ENCODE results near the gene KCNQ1.

KCNQ1 gene

GRCh38 chr11:2706321-2706720 lies 261.5 kb downstream of the KCNQ1 start:
- CTCF ChIA-PET, result no interaction called here
- no peak for DNase-seq
- Mint-ChIP-seq H3K36me3 (peaks cover 2% of the 10 kb centered on the region), H3K4me3 (no peak overlapping the region), H3K9me3 (peaks cover 10% of the 10 kb centered on the region), H3K4me1 (no peaks in the 10 kb centered on the region), H3K27me3 (no peaks in the 10 kb centered on the region), H3K27ac (no peak overlapping the region)

- CTCF ChIA-PET, result interaction anchor here (1.1 kb wide), 1 partner anchor 180 kb away, joined by 4 read pairs; no protein-coding TSS in a partner anchor
- H3K9me3 Mint-ChIP-seq, result peaks cover 10% of the 10 kb centered on the region
These were observed 262.9 kb downstream of the KCNQ1 start for GRCh38 chr11:2707736-2708135.

GRCh38 chr11:2708151-2708581 lies 263.4 kb downstream of the KCNQ1 start:
- Mint-ChIP-seq H3K4me3 (no peak overlapping the region), H3K27me3 (no peaks in the 10 kb centered on the region)

More at GRCh38 chr11:2707736-2708135, 262.9 kb downstream of the KCNQ1 start:
- DNase-seq, result no peak
- Mint-ChIP-seq H3K27me3 (no peaks in the 10 kb centered on the region), H3K4me3 (no peak overlapping the region), H3K36me3 (peaks cover 2% of the 10 kb centered on the region), H3K4me1 (no peaks in the 10 kb centered on the region), H3K27ac (no peak overlapping the region)

GRCh38 chr11:2708757-2709281 lies 264.0 kb downstream of the KCNQ1 start:
- no peaks in the 10 kb centered on the region for H3K4me1 Mint-ChIP-seq
- DNase-seq, result no peak
- CTCF ChIA-PET, result no interaction called here
- peaks cover 2% of the 10 kb centered on the region for H3K36me3 Mint-ChIP-seq
- H3K9me3 Mint-ChIP-seq, result peaks cover 10% of the 10 kb centered on the region
- no peak overlapping the region for H3K27ac Mint-ChIP-seq
- no peak overlapping the region for H3K4me3 Mint-ChIP-seq
- no peaks in the 10 kb centered on the region for H3K27me3 Mint-ChIP-seq

More at GRCh38 chr11:2708151-2708581, 263.4 kb downstream of the KCNQ1 start:
- no peaks in the 10 kb centered on the region for H3K4me1 Mint-ChIP-seq
- peaks cover 10% of the 10 kb centered on the region for H3K9me3 Mint-ChIP-seq
- DNase-seq, result no peak
- H3K36me3 Mint-ChIP-seq, result peaks cover 2% of the 10 kb centered on the region
- no peak overlapping the region for H3K27ac Mint-ChIP-seq
- CTCF ChIA-PET, result no interaction called here

- no peak for DNase-seq
- CTCF ChIA-PET, result no interaction called here
- Mint-ChIP-seq H3K4me1 (no peaks in the 10 kb centered on the region), H3K27ac (no peak overlapping the region), H3K27me3 (no peaks in the 10 kb centered on the region), H3K9me3 (peaks cover 10% of the 10 kb centered on the region), H3K36me3 (peaks cover 2% of the 10 kb centered on the region), H3K4me3 (no peak overlapping the region)
These were observed 264.6 kb downstream of the KCNQ1 start for GRCh38 chr11:2709429-2709828.

GRCh38 chr11:2711161-2711560 lies 266.4 kb downstream of the KCNQ1 start:
- H3K4me3 Mint-ChIP-seq, result no peak overlapping the region
- no peaks in the 10 kb centered on the region for H3K27me3 Mint-ChIP-seq
- H3K36me3 Mint-ChIP-seq, result no peaks in the 10 kb centered on the region
- peaks cover 7% of the 10 kb centered on the region for H3K9me3 Mint-ChIP-seq
- no peak for DNase-seq
- no peak overlapping the region for H3K27ac Mint-ChIP-seq
- H3K4me1 Mint-ChIP-seq, result no peaks in the 10 kb centered on the region
- CTCF ChIA-PET, result no interaction called here

GRCh38 chr11:2713094-2713493 lies 268.3 kb downstream of the KCNQ1 start:
- DNase-seq, result no peak
- Mint-ChIP-seq H3K9me3 (peaks cover 7% of the 10 kb centered on the region), H3K36me3 (no peaks in the 10 kb centered on the region), H3K27ac (no peak overlapping the region), H3K4me3 (no peak overlapping the region), H3K27me3 (peaks cover under 1% of the 10 kb centered on the region), H3K4me1 (no peaks in the 10 kb centered on the region)
- CTCF ChIA-PET, result no interaction called here

GRCh38 chr11:2713661-2714462 lies 269.1 kb downstream of the KCNQ1 start:
- Mint-ChIP-seq H3K27me3 (peaks cover 3% of the 10 kb centered on the region), H3K27ac (no peak overlapping the region)

GRCh38 chr11:2714463-2714800 lies 269.6 kb downstream of the KCNQ1 start:
- Mint-ChIP-seq H3K9me3 (peaks cover 7% of the 10 kb centered on the region), H3K4me1 (no peaks in the 10 kb centered on the region), H3K27me3 (peaks cover 3% of the 10 kb centered on the region), H3K27ac (no peak overlapping the region), H3K36me3 (no peaks in the 10 kb centered on the region), H3K4me3 (no peak overlapping the region)
- DNase-seq, result no peak
- CTCF ChIA-PET, result no interaction called here

More at GRCh38 chr11:2713661-2714462, 269.1 kb downstream of the KCNQ1 start:
- no peaks in the 10 kb centered on the region for H3K36me3 Mint-ChIP-seq
- H3K4me3 Mint-ChIP-seq, result no peak overlapping the region
- peaks cover 7% of the 10 kb centered on the region for H3K9me3 Mint-ChIP-seq
- H3K4me1 Mint-ChIP-seq, result no peaks in the 10 kb centered on the region
- DNase-seq, result no peak
- CTCF ChIA-PET, result no interaction called here

GRCh38 chr11:2714871-2715270 lies 270.1 kb downstream of the KCNQ1 start:
- H3K4me3 Mint-ChIP-seq, result no peak overlapping the region
- no peak overlapping the region for H3K27ac Mint-ChIP-seq
- no peaks in the 10 kb centered on the region for H3K36me3 Mint-ChIP-seq
- DNase-seq, result no peak
- H3K27me3 Mint-ChIP-seq, result peaks cover 3% of the 10 kb centered on the region
- H3K9me3 Mint-ChIP-seq, result peaks cover 7% of the 10 kb centered on the region
- CTCF ChIA-PET, result no interaction called here
- H3K4me1 Mint-ChIP-seq, result no peaks in the 10 kb centered on the region

GRCh38 chr11:2715716-2716350 lies 271.0 kb downstream of the KCNQ1 start:
- H3K27me3 Mint-ChIP-seq, result peaks cover 3% of the 10 kb centered on the region
- CTCF ChIA-PET, result no interaction called here
- H3K9me3 Mint-ChIP-seq, result peaks cover under 1% of the 10 kb centered on the region
- no peaks in the 10 kb centered on the region for H3K4me1 Mint-ChIP-seq
- no peak for DNase-seq
- no peak overlapping the region for H3K4me3 Mint-ChIP-seq
- no peaks in the 10 kb centered on the region for H3K36me3 Mint-ChIP-seq
- no peak overlapping the region for H3K27ac Mint-ChIP-seq

GRCh38 chr11:2716376-2717095 lies 271.7 kb downstream of the KCNQ1 start:
- CTCF ChIA-PET, result no interaction called here
- Mint-ChIP-seq H3K4me1 (no peaks in the 10 kb centered on the region), H3K27me3 (peaks cover 3% of the 10 kb centered on the region), H3K36me3 (no peaks in the 10 kb centered on the region), H3K27ac (no peak overlapping the region), H3K4me3 (no peak overlapping the region), H3K9me3 (no peaks in the 10 kb centered on the region)
- no peak for DNase-seq

- Mint-ChIP-seq H3K9me3 (no peaks in the 10 kb centered on the region), H3K27ac (no peak overlapping the region), H3K4me3 (no peak overlapping the region), H3K4me1 (no peaks in the 10 kb centered on the region), H3K36me3 (no peaks in the 10 kb centered on the region), H3K27me3 (peaks cover 3% of the 10 kb centered on the region)
- no peak for DNase-seq
- CTCF ChIA-PET, result no interaction called here
These were observed 272.9 kb downstream of the KCNQ1 start for GRCh38 chr11:2717561-2718325.

All from activated naive CD4-positive, alpha-beta T cell treated with anti-CD3 and anti-CD28 coated beads, Interleukin-2, amount 10 ng/mL, durations not matched to agents 7 days and 5 days (primary cell).